ENCODE measurements around the gene ESRP2.

Gene ESRP2

GRCh38 chr16:68230956-68231355 is 5.0 kb downstream of the ESRP2 start:
- no peak for TF ChIP-seq FOXP2 (optimal IDR thresholded peaks at IDR 0.05; ENCODE audit: borderline replicate concordance, extremely low read depth, extremely low read length, insufficient read depth)
- TF ChIP-seq, protein P1, sequence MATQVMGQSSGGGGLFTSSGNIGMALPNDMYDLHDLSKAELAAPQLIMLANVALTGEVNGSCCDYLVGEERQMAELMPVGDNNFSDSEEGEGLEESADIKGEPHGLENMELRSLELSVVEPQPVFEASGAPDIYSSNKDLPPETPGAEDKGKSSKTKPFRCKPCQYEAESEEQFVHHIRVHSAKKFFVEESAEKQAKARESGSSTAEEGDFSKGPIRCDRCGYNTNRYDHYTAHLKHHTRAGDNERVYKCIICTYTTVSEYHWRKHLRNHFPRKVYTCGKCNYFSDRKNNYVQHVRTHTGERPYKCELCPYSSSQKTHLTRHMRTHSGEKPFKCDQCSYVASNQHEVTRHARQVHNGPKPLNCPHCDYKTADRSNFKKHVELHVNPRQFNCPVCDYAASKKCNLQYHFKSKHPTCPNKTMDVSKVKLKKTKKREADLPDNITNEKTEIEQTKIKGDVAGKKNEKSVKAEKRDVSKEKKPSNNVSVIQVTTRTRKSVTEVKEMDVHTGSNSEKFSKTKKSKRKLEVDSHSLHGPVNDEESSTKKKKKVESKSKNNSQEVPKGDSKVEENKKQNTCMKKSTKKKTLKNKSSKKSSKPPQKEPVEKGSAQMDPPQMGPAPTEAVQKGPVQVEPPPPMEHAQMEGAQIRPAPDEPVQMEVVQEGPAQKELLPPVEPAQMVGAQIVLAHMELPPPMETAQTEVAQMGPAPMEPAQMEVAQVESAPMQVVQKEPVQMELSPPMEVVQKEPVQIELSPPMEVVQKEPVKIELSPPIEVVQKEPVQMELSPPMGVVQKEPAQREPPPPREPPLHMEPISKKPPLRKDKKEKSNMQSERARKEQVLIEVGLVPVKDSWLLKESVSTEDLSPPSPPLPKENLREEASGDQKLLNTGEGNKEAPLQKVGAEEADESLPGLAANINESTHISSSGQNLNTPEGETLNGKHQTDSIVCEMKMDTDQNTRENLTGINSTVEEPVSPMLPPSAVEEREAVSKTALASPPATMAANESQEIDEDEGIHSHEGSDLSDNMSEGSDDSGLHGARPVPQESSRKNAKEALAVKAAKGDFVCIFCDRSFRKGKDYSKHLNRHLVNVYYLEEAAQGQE (IDR thresholded peaks at IDR 0.05; ENCODE audit: insufficient read depth in 1 of 2, low read depth in 2 of 2, low read length in 2 of 2) = no peak
- no peak for TF ChIP-seq TAF1 (IDR thresholded peaks at IDR 0.05; ENCODE audit: borderline replicate concordance, insufficient read depth, low read length)
- no peak for TF ChIP-seq SIN3A (IDR thresholded peaks at IDR 0.05; ENCODE audit: borderline replicate concordance, insufficient read depth, low read length)
- no peak for TF ChIP-seq POLR2AphosphoS5 (IDR thresholded peaks at IDR 0.05; ENCODE audit: low read depth, low read length)

GRCh38 chr16:68230176-68230571 is 5.8 kb downstream of the ESRP2 start:
- TF ChIP-seq POLR2AphosphoS5 (IDR thresholded peaks at IDR 0.05; ENCODE audit: low read depth, low read length) (no peak), SIN3A (IDR thresholded peaks at IDR 0.05; ENCODE audit: borderline replicate concordance, insufficient read depth, low read length) (no peak), FOXP2 (optimal IDR thresholded peaks at IDR 0.05; ENCODE audit: borderline replicate concordance, extremely low read depth, extremely low read length, insufficient read depth) (no peak), TAF1 (IDR thresholded peaks at IDR 0.05; ENCODE audit: borderline replicate concordance, insufficient read depth, low read length) (no peak)
- TF ChIP-seq, protein P1 (IDR thresholded peaks at IDR 0.05; ENCODE audit: insufficient read depth in 1 of 2, low read depth in 2 of 2, low read length in 2 of 2) = no peak

GRCh38 chr16:68229431-68230175 is 6.3 kb downstream of the ESRP2 start:
- TF ChIP-seq SIN3A (IDR thresholded peaks at IDR 0.05; ENCODE audit: borderline replicate concordance, insufficient read depth, low read length) (no peak), TAF1 (IDR thresholded peaks at IDR 0.05; ENCODE audit: borderline replicate concordance, insufficient read depth, low read length) (no peak), FOXP2 (optimal IDR thresholded peaks at IDR 0.05; ENCODE audit: borderline replicate concordance, extremely low read depth, extremely low read length, insufficient read depth) (no peak), POLR2AphosphoS5 (IDR thresholded peaks at IDR 0.05; ENCODE audit: low read depth, low read length) (no peak)
- TF ChIP-seq, protein P1 (IDR thresholded peaks at IDR 0.05; ENCODE audit: insufficient read depth in 1 of 2, low read depth in 2 of 2, low read length in 2 of 2) = no peak

DNA sequence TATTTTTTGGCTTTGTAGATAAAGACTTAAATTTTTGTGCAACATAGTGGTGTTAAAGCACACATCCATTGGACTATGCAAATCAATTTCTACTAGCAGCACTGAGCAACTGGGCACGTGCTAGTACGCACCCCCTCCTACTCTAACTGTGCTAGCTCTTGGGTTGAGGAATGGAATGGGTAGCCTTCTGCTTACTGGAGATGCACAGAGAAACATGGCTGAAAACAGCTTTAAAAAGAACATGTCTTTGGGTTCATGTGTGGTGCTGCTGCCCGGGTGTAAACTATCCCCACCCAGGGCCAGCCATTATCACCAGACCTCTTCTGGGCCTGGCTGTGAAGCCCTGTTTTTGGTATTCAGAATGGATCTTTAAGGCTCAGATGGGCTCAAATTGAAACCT is 7.3 kb downstream of the ESRP2 start:
- TF ChIP-seq TAF1 (IDR thresholded peaks at IDR 0.05; ENCODE audit: borderline replicate concordance, insufficient read depth, low read length) = no peak

DNA sequence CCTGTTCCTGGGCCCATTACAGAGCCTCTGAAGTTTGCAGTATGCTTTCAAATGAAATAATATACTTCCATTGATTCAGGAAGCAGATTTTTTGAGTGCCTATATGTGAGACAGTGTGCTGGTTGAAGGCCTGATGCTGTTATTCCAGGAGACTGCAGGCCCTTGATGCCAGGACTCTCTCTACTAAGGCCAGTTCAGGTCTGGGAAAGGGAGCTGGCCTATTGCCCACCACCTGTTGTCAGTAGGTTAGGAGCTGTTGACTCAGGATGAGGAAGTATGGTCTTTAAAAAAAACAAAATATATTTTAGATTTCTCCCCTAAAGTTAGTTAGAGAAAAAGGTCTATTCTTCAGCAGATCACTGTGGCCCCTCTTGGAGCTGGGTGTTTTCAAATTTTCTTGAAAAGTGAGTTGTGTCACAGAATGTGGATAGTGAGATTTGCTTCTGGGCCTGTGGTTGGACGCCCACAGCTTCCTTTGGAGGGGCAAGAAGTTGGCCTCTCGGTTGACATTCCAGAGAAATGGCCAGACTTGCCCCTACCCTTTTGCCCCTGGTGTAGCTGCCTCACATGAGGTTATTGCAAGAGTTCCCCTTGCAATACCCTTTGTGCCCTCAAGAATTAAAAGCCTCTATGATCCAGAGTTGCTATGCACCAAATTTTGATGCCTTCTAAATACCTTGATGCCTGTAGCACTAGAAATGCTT is 7.9 kb downstream of the ESRP2 start:
- TF ChIP-seq TAF1 (IDR thresholded peaks at IDR 0.05; ENCODE audit: borderline replicate concordance, insufficient read depth, low read length) (no peak), SIN3A (IDR thresholded peaks at IDR 0.05; ENCODE audit: borderline replicate concordance, insufficient read depth, low read length) (no peak), FOXP2 (optimal IDR thresholded peaks at IDR 0.05; ENCODE audit: borderline replicate concordance, extremely low read depth, extremely low read length, insufficient read depth) (no peak), POLR2AphosphoS5 (IDR thresholded peaks at IDR 0.05; ENCODE audit: low read depth, low read length) (no peak)
- TF ChIP-seq, protein P1 (IDR thresholded peaks at IDR 0.05; ENCODE audit: insufficient read depth in 1 of 2, low read depth in 2 of 2, low read length in 2 of 2) = no peak

Data from PFSK-1 (cell line).